Spinal cord (tissue), 10 donors: ENCODE data around the gene EEF2K. TPM values are rescaled to one million over a fixed set of nuclear protein-coding genes. Genes with fewer than 3 reads are reported as not detected.

Experiments
- DNase-seq, 6 donors: peaks; one replicate each; pipeline versions ENCODE4 v3.0.0 to v3.0.0-alpha.2; 2013 to 2015; ENCODE audit warnings: low spot score in 6 of 6, low read depth in 4 of 6
- H3K27ac ChIP-seq: one replicate; pipeline ENCODE4 v1.5.1; 2013; ENCODE audit warnings: low read depth, low read length, control low read depth
- H3K27me3 ChIP-seq: one replicate; pipeline ENCODE4 v1.6.1; 2013; ENCODE audit warnings: low read length; ENCODE audit not compliant: control insufficient read depth, insufficient read depth
- H3K36me3 ChIP-seq: one replicate; pipeline ENCODE4 v1.6.1; 2013; ENCODE audit warnings: low read length; ENCODE audit not compliant: control insufficient read depth, insufficient read depth
- H3K4me1 ChIP-seq: one replicate; pipeline ENCODE4 v1.6.1; 2013; ENCODE audit warnings: low read length; ENCODE audit not compliant: control insufficient read depth, insufficient read depth
- H3K4me3 ChIP-seq: one replicate; pipeline ENCODE4 v1.5.1; 2013; ENCODE audit warnings: low read depth, low read length, control low read depth
- H3K9me3 ChIP-seq: one replicate; pipeline ENCODE4 v1.6.1; 2013; ENCODE audit warnings: low read length; ENCODE audit not compliant: control insufficient read depth, insufficient read depth
- WGBS: methylation state at CpG from one replicate; pipeline ENCODE4 v1.1.5; 2013; ENCODE audit warnings: missing lambda C conversion rate; ENCODE audit not compliant: insufficient coverage; 5-methylcytosine and 5-hydroxymethylcytosine counted together
- polyA plus RNA-seq, 2 donors: library from polyadenylated mRNA; unstranded; fragments of 120-200 nt; gene quantifications; one replicate each; pipeline ENCODE4 v1.2.1, GENCODE V29; 2013; ENCODE audit not compliant: insufficient read length in 2 of 2
- total RNA-seq, 2 donors: library from RNA; depleted of rRNA in 1 of 2; stranded (reverse); fragments of 120-200 nt in 1 of 2; fragments of >200 nt in 1 of 2; gene quantifications; one replicate each; pipeline versions ENCODE4 v1.2.3 to v1.2.4, GENCODE V29; 2013 to 2014
- donor health status: healthy.

The EEF2K gene
- total and polyA plus RNA-seq, 4 donors = 15.4 to 30.4 (median 22.1) TPM

- H3K4me1 ChIP-seq = no peaks in the 10 kb centered on the region
- 97% methylated on average over 4 of the region's 6 CpGs for WGBS
- no peak overlapping the region for H3K27ac ChIP-seq
- no peak overlapping the region for H3K4me3 ChIP-seq
- peaks cover 4% of the 10 kb centered on the region for H3K9me3 ChIP-seq
- H3K27me3 ChIP-seq = no peaks in the 10 kb centered on the region
- H3K36me3 ChIP-seq = peaks cover 32% of the 10 kb centered on the region
- DNase-seq = no peak
These were observed 127.4 kb downstream of the EEF2K start for GRCh38 chr16:22333457-22333994.

DNA sequence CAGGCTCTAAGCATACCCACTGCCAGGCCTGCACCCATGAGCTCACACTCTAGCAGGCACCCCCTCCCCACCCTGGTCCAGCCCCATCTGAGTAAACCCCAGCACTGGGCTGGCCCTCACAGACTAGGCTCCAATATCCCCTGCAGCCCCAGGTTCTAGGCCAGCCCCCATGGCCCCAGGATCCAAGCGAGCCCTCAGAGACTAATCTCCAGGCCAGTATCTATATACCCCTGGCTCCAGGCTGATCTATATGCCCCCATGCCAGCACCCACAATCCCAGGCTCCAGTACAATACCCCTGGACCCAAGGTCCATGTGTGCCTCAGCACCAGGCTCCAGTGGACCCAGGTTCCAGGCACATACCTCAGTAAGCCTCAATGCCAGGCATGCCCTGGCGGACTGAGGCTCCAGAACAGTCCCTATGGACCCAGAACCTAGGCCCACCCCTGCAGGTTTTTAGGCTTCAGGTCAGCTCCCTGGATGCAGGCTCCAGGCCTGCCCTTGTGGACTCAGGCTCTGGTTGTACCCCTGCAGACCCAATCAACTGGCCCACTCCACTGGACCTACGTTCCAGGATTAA lies 129.7 kb downstream of the EEF2K start:
- Histone ChIP-seq H3K4me1 (no peaks in the 10 kb centered on the region), H3K36me3 (peaks cover 19% of the 10 kb centered on the region), H3K9me3 (peaks cover 4% of the 10 kb centered on the region), H3K27ac (no peak overlapping the region), H3K4me3 (no peak overlapping the region), H3K27me3 (no peaks in the 10 kb centered on the region)
- DNase-seq = no peak
- WGBS = 100% methylated on average over 3 of the region's 3 CpGs

GRCh38 chr16:22336581-22336980 lies 130.5 kb downstream of the EEF2K start:
- Histone ChIP-seq H3K4me1 (no peaks in the 10 kb centered on the region), H3K9me3 (peaks cover 4% of the 10 kb centered on the region), H3K27ac (no peak overlapping the region), H3K27me3 (no peaks in the 10 kb centered on the region), H3K36me3 (peaks cover 17% of the 10 kb centered on the region), H3K4me3 (no peak overlapping the region)
- no peak for DNase-seq

- Histone ChIP-seq H3K9me3 (peaks cover 4% of the 10 kb centered on the region), H3K27ac (no peak overlapping the region), H3K4me1 (no peaks in the 10 kb centered on the region), H3K27me3 (no peaks in the 10 kb centered on the region), H3K4me3 (no peak overlapping the region), H3K36me3 (peaks cover 17% of the 10 kb centered on the region)
- DNase-seq = no peak
These were observed 131.0 kb downstream of the EEF2K start for GRCh38 chr16:22337045-22337444.

- Histone ChIP-seq H3K9me3 (peaks cover 4% of the 10 kb centered on the region), H3K36me3 (peaks cover 17% of the 10 kb centered on the region), H3K27ac (no peak overlapping the region), H3K4me3 (no peak overlapping the region), H3K4me1 (no peaks in the 10 kb centered on the region), H3K27me3 (no peaks in the 10 kb centered on the region)
- DNase-seq = no peak
- no CpG with 5 or more reads among the region's 4 CpGs for WGBS
These were observed 132.0 kb downstream of the EEF2K start for GRCh38 chr16:22337849-22338635.

Other genes with a start within 250 kb of the EEF2K start
- under 1 TPM in 1 of 2 donors, not detected in 1; 0.30 TPM for gene PDZD9, start 205.2 kb upstream of the EEF2K start, total RNA-seq
- 1 to 10 TPM; 1.0 to 1.7 TPM for gene PDZD9, start 205.2 kb upstream of the EEF2K start, polyA plus RNA-seq
- 10 to 100 TPM; 19.3 to 43.1 TPM for gene MOSMO, start 198.2 kb upstream of the EEF2K start, total RNA-seq
- 10 to 100 TPM; 24.6 to 28.7 TPM for gene MOSMO, start 198.2 kb upstream of the EEF2K start, polyA plus RNA-seq
- gene VWA3A, start 113.7 kb upstream of the EEF2K start, total RNA-seq = 10 to 100 TPM in 1 of 2 donors, 1 to 10 TPM in 1; 4.6 to 21.4 TPM
- 10 to 100 TPM; 19.0 to 22.5 TPM for gene VWA3A, start 113.7 kb upstream of the EEF2K start, polyA plus RNA-seq
- gene SDR42E2, start 43.8 kb upstream of the EEF2K start, total RNA-seq = under 1 TPM in 1 of 2 donors, not detected in 1; 0.17 TPM
- gene SDR42E2, start 43.8 kb upstream of the EEF2K start, polyA plus RNA-seq = 1 to 10 TPM; 1.3 to 1.6 TPM
- gene POLR3E, start 91.1 kb downstream of the EEF2K start, total RNA-seq = 10 to 100 TPM; 21.9 to 42.4 TPM
- 10 to 100 TPM; 50.6 to 58.9 TPM for gene POLR3E, start 91.1 kb downstream of the EEF2K start, polyA plus RNA-seq
- gene CDR2, start 168.3 kb downstream of the EEF2K start, total RNA-seq = 10 to 100 TPM; 20.4 to 22.2 TPM
- gene CDR2, start 168.3 kb downstream of the EEF2K start, polyA plus RNA-seq = 10 to 100 TPM; 14.8 to 17.5 TPM